Inflammatory macrophage treated with lipopolysaccharide for 4 hours (primary cell): ENCODE results near the gene APLP2.
"Not testable (repeated sequence)": the region's sequence is repeated elsewhere in the genome, so short reads cannot be mapped to it uniquely, and the experiment has no call there.

ENCODE experiments used
- DNase-seq: peaks from one replicate; pipeline ENCODE4 v3.0.0-alpha.2; 2020

Gene APLP2

GRCh38 chr11:130069659-130070108 lies at the start of gene APLP2:
APLP2 (plus strand) TSS chr11:130069894; CDS start chr11:130069978, 84 bp downstream.
- DNase-seq, result peak; percentile 99

- DNase-seq, result no peak
These were observed 49.4 kb upstream of the APLP2 start for GRCh38 chr11:130020323-130020722.

- DNase-seq, result not testable (repeated sequence)
These were observed 48.1 kb upstream of the APLP2 start for GRCh38 chr11:130021606-130022005.

GRCh38 chr11:130022799-130023198 lies 46.9 kb upstream of the APLP2 start:
- no peak for DNase-seq

GRCh38 chr11:130023204-130023603 lies 46.5 kb upstream of the APLP2 start:
- DNase-seq, result no peak

GRCh38 chr11:130024361-130024760 lies 45.3 kb upstream of the APLP2 start:
- no peak for DNase-seq

- DNase-seq, result no peak
These were observed 44.3 kb upstream of the APLP2 start for GRCh38 chr11:130025371-130025770.

- no peak for DNase-seq
These were observed 40.6 kb upstream of the APLP2 start for GRCh38 chr11:130029137-130029536.

- DNase-seq, result no peak
These were observed 38.6 kb upstream of the APLP2 start for GRCh38 chr11:130031056-130031455.

GRCh38 chr11:130031945-130032344 lies 37.7 kb upstream of the APLP2 start:
- DNase-seq, result no peak

- DNase-seq, result no peak
These were observed 36.8 kb upstream of the APLP2 start for GRCh38 chr11:130032931-130033330.

- peak; percentile 54 for DNase-seq
These were observed 35.5 kb upstream of the APLP2 start for GRCh38 chr11:130034236-130034635.

- peak; percentile 56 for DNase-seq
These were observed 32.6 kb upstream of the APLP2 start for GRCh38 chr11:130037058-130037457.

- DNase-seq, result no peak
These were observed 31.7 kb upstream of the APLP2 start for GRCh38 chr11:130037881-130038585.

- DNase-seq, result no peak
These were observed 29.3 kb upstream of the APLP2 start for GRCh38 chr11:130040281-130040940.

GRCh38 chr11:130042093-130042591 lies 27.6 kb upstream of the APLP2 start:
- DNase-seq, result peak; percentile 96

- DNase-seq, result peak; percentile 90
These were observed 26.1 kb upstream of the APLP2 start for GRCh38 chr11:130043575-130043974.

GRCh38 chr11:130047141-130047540 lies 22.6 kb upstream of the APLP2 start:
- no peak for DNase-seq

- peak; percentile 85 for DNase-seq
These were observed 20.3 kb upstream of the APLP2 start for GRCh38 chr11:130049328-130049771.

- DNase-seq, result peak; percentile 94
These were observed 19.4 kb upstream of the APLP2 start for GRCh38 chr11:130050257-130050656.

GRCh38 chr11:130051082-130051481 lies 18.6 kb upstream of the APLP2 start:
- peak; percentile 96 for DNase-seq

- DNase-seq, result no peak
These were observed 17.1 kb upstream of the APLP2 start for GRCh38 chr11:130052567-130052966.

- peak; percentile 75 for DNase-seq
These were observed 14.7 kb upstream of the APLP2 start for GRCh38 chr11:130054966-130055365.

GRCh38 chr11:130055617-130056016 lies 14.1 kb upstream of the APLP2 start:
- peak; percentile 94 for DNase-seq
